Measurements from ENCODE around the gene RCAN3.

Gene RCAN3

GRCh38 chr1:24562625-24563024 lies 60.0 kb downstream of the RCAN3 start (continued):
- no peak for TF ChIP-seq ZNF521 (tag by site-specific recombination; IDR thresholded peaks at IDR 0.05)
- TF ChIP-seq ZBTB10 (tag by site-specific recombination; IDR thresholded peaks at IDR 0.05) = no peak
- no peak for TF ChIP-seq ZNF513 (tag by site-specific recombination; IDR thresholded peaks at IDR 0.05)
- TF ChIP-seq ZNF433 (tag by site-specific recombination; IDR thresholded peaks at IDR 0.05; ENCODE audit: low read depth) = no peak
- no peak for TF ChIP-seq ZNF148 (tag by site-specific recombination; IDR thresholded peaks at IDR 0.05; ENCODE audit: borderline replicate concordance)
- no peak for TF ChIP-seq ZNF157 (tag by site-specific recombination; IDR thresholded peaks at IDR 0.05)
- no peak for TF ChIP-seq REST (tag by site-specific recombination; IDR thresholded peaks at IDR 0.05)
- TF ChIP-seq MZF1 (tag by site-specific recombination; IDR thresholded peaks at IDR 0.05; ENCODE audit: borderline replicate concordance) = no peak
- no peak for TF ChIP-seq ZNF211 (tag by site-specific recombination; IDR thresholded peaks at IDR 0.05; ENCODE audit: low read depth)
- TF ChIP-seq ZNF311 (tag by site-specific recombination; IDR thresholded peaks at IDR 0.05; ENCODE audit: borderline replicate concordance) = no peak
- no peak for TF ChIP-seq ZNF791 (tag by site-specific recombination; IDR thresholded peaks at IDR 0.05)
- TF ChIP-seq ZNF580 (tag by site-specific recombination; IDR thresholded peaks at IDR 0.05) = no peak
- 0 out of 2 replicates have a peak, but pooled peaks have one; percentile 38 for TF ChIP-seq SP7 (tag by site-specific recombination; IDR thresholded peaks at IDR 0.05)
- TF ChIP-seq ZNF518A (tag by site-specific recombination; conservative IDR thresholded peaks at IDR 0.05; ENCODE audit: low read depth) = no peak
- no peak for TF ChIP-seq GLI4 (tag by site-specific recombination; IDR thresholded peaks at IDR 0.05)
- TF ChIP-seq YY2 (tag by site-specific recombination; IDR thresholded peaks at IDR 0.05) = no peak
- TF ChIP-seq ZFP37 (tag by site-specific recombination; IDR thresholded peaks at IDR 0.05) = no peak
- peak; percentile 72 for TF ChIP-seq ZFHX2 (tag by site-specific recombination; conservative IDR thresholded peaks at IDR 0.05)
- TF ChIP-seq KLF10 (tag by site-specific recombination; IDR thresholded peaks at IDR 0.05) = peak; percentile 59; the same call in 1 of the 2 replicates
- TF ChIP-seq FEZF1 (tag by site-specific recombination; IDR thresholded peaks at IDR 0.05) = 0 out of 2 replicates have a peak, but pooled peaks have one; percentile 8
- no peak for TF ChIP-seq ZNF10 (tag by site-specific recombination; IDR thresholded peaks at IDR 0.05)
- TF ChIP-seq ZNF560 (tag by site-specific recombination; IDR thresholded peaks at IDR 0.05; ENCODE audit: borderline replicate concordance) = no peak
- no peak for TF ChIP-seq ZNF2 (tag by site-specific recombination; IDR thresholded peaks at IDR 0.05)

Measured in HEK293 (cell line).